AG04449 (cell line): ENCODE results near the gene FHIT.

ENCODE experiments used
- CTCF ChIA-PET: fragments of 350-600 bp; formaldehyde crosslinking; extraction: SDS; loops from one replicate; lab custom pipeline; 2021; ENCODE audit warnings: antibody characterized with exemption; lab: Yijun Ruan, JAX
- POLR2A ChIA-PET: fragments of 400-600, 350-600 bp; formaldehyde crosslinking; extraction: SDS; loops from one replicate; lab custom pipeline; 2020; ENCODE audit warnings: antibody characterized with exemption, inconsistent platforms; lab: Yijun Ruan, JAX
- DNase-seq: peaks from one replicate; pipeline ENCODE4 v3.0.0-alpha.2; 2010; ENCODE audit warnings: low read depth, low spot score
- H3K4me3 ChIP-seq: 2 replicates; pipeline ENCODE4 v1.5.1; 2011; ENCODE audit warnings: low read depth, mild to moderate bottlenecking, control low read depth, low read length
- CTCF ChIP-seq: IDR thresholded peaks from one replicate; pipeline ENCODE4 v1.5.1; 2011; ENCODE audit warnings: mild to moderate bottlenecking, moderate library complexity, low read length, control low read depth, inconsistent platforms; ENCODE audit not compliant: insufficient read depth; ENCODE audit errors: missing control alignments

FHIT gene

GRCh38 chr3:60207905-60208304 lies 1043.3 kb downstream of the FHIT start:
- H3K4me3 ChIP-seq, result no peak overlapping the region
- TF ChIP-seq CTCF, result no peak
- no peak for DNase-seq
- ChIA-PET POLR2A (no interaction called here), CTCF (no interaction called here)

GRCh38 chr3:60206206-60206605 lies 1045.0 kb downstream of the FHIT start:
- TF ChIP-seq CTCF, result no peak
- ChIA-PET POLR2A (no interaction called here), CTCF (no interaction called here)
- no peak overlapping the region for H3K4me3 ChIP-seq
- no peak for DNase-seq

DNA sequence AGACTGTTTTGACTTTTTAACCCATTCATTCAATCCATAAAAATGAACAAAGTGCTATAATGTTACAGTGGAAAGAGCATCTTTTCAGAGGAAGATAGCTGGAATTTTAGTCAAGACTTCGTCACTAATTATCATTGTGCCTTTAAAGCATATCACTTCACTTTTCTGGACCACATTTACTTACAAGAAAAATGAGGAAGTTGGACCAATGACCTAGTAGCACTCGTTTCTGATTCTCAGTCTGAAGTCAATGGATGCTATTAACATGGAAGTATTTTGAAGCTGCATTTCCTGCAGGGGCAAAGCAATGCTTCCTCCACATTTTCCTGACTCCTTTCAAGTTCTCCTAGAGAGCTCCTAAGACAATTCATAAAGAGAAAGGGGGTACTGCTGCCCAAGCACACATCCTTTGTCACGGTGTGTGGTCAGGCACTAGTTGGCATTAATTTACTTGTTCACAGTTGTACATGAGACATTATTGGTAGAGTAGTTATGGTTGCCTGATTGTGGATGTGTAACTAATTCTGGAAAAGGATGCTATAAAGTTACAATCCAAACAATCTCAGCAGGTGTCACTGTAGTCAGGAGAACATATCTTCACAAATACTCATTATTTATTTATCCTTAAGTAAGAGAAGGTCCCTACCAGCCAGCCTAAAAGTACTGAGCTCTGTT lies 1049.1 kb downstream of the FHIT start:
- no peak overlapping the region for H3K4me3 ChIP-seq
- CTCF ChIA-PET, result no interaction called here
- TF ChIP-seq CTCF, result no peak
- POLR2A ChIA-PET, result no interaction called here
- no peak for DNase-seq

DNA sequence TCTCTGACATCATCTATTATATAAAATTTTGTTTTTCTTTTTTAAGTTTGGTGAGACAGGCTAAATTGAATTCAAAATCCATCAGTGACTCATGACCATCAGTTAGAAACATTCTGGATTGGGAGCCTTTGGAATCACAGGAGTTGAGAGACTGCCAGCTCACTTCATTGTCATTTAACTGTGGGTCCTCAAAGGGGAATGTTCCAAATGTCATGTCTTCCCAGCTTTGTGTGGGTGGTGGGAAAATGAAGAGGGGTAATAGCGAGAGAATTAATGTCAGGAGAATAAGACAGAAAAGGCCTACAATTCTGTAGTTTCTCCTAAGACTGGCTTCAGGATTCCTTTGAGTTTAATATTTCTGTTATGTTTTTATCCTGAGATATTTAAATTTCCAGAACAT lies 1051.9 kb downstream of the FHIT start:
- ChIA-PET POLR2A (no interaction called here), CTCF (no interaction called here)
- no peak overlapping the region for H3K4me3 ChIP-seq
- no peak for TF ChIP-seq CTCF
- DNase-seq, result no peak

GRCh38 chr3:60198179-60198720 lies 1053.0 kb downstream of the FHIT start:
- no peak for DNase-seq
- ChIA-PET CTCF (no interaction called here), POLR2A (no interaction called here)
- no peak overlapping the region for H3K4me3 ChIP-seq
- TF ChIP-seq CTCF, result no peak

DNA sequence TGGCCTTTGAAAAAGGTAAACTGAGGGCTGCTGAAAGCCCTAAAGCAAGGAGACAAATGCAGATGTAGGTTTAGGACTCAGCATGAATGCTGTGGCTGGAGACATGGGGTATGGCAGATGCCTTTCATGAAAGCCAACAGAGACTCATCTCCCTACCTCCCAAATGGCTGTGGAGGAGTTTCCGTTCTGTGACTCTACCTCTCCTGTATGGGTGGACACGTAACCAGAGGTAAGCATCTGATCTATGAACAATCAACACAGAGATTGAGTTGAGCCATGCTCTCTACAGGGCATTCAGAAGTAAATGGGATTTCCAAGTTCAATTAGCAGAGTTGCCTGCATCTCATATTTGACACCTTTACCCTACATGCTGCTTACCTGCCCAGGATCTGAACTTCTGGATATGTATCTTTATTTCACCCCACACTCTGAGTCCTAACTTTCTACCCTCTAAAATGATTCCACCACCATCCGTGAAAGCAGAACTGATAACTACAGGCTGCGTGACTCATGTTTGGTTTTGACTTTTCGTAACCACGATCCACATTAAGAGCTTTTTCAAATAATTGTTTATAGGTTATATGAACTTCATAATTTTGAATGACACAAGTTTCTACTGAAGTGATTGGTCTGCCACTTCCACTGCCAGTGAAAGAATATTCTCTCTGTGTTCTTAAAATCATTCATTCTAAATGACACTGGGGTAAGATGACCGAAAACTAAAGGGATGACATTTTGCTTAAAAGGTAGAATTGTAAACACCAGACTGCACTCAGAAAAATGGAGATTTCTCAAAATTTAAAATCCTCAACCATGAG lies 1058.7 kb downstream of the FHIT start:
- TF ChIP-seq CTCF, result no peak
- CTCF ChIA-PET, result no interaction called here
- POLR2A ChIA-PET, result no interaction called here
- no peak for DNase-seq
- H3K4me3 ChIP-seq, result no peak overlapping the region
